ENCODE data around the gene IL2RA.

Gene IL2RA

GRCh38 chr10:6064119-6064518 is 2.0 kb upstream of the IL2RA start:
- DNase-seq (ENCODE audit: extremely low spot score) = no peak
- POLR2A ChIA-PET = no interaction called here
- CTCF ChIA-PET = interaction anchor here (0.9 to 3.4 kb wide), 3 partner anchors 10 to 87 kb away, joined by 3 to 15 read pairs (median 4); partner anchors contain the start of gene IL15RA
- TF ChIP-seq, protein P1, sequence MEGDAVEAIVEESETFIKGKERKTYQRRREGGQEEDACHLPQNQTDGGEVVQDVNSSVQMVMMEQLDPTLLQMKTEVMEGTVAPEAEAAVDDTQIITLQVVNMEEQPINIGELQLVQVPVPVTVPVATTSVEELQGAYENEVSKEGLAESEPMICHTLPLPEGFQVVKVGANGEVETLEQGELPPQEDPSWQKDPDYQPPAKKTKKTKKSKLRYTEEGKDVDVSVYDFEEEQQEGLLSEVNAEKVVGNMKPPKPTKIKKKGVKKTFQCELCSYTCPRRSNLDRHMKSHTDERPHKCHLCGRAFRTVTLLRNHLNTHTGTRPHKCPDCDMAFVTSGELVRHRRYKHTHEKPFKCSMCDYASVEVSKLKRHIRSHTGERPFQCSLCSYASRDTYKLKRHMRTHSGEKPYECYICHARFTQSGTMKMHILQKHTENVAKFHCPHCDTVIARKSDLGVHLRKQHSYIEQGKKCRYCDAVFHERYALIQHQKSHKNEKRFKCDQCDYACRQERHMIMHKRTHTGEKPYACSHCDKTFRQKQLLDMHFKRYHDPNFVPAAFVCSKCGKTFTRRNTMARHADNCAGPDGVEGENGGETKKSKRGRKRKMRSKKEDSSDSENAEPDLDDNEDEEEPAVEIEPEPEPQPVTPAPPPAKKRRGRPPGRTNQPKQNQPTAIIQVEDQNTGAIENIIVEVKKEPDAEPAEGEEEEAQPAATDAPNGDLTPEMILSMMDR (IDR thresholded peaks at IDR 0.05; ENCODE audit: control extremely low read depth, extremely low read depth, low read depth, missing control alignments) = no peak

GRCh38 chr10:6061056-6061455 is 1.1 kb downstream of the IL2RA start:
- ChIA-PET CTCF (interaction anchor here (0.6 to 3.4 kb wide), 6 partner anchors 8 to 29 kb away, joined by 3 to 15 read pairs (median 6); no protein-coding TSS in a partner anchor), POLR2A (no interaction called here)
- no peak for DNase-seq (ENCODE audit: extremely low spot score)
- TF ChIP-seq, protein P1 (IDR thresholded peaks at IDR 0.05; ENCODE audit: control extremely low read depth, extremely low read depth, low read depth, missing control alignments) = no peak

DNA sequence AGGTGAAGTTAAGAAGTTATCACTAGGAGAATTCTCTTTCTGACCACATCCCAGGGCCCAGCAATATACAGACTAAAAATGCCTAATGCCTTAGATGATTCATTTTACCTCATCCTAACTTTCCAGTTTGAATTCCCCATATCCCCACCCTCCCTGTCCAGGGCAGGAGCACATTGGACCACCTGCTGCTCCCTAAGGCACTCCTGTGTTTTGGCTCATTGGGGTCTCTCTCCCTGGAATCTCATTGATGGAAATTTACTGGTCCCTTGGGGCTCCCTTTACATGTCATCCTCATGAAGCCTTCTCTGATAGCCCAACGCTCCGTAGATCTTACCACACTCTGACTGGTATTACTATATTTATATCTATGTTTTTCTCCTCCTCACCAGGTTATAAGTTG is 2.7 kb downstream of the IL2RA start:
- TF ChIP-seq, protein P1 (IDR thresholded peaks at IDR 0.05; ENCODE audit: control extremely low read depth, extremely low read depth, low read depth, missing control alignments) = no peak
- ChIA-PET POLR2A (no interaction called here), CTCF (no interaction called here)
- DNase-seq (ENCODE audit: extremely low spot score) = no peak

DNA sequence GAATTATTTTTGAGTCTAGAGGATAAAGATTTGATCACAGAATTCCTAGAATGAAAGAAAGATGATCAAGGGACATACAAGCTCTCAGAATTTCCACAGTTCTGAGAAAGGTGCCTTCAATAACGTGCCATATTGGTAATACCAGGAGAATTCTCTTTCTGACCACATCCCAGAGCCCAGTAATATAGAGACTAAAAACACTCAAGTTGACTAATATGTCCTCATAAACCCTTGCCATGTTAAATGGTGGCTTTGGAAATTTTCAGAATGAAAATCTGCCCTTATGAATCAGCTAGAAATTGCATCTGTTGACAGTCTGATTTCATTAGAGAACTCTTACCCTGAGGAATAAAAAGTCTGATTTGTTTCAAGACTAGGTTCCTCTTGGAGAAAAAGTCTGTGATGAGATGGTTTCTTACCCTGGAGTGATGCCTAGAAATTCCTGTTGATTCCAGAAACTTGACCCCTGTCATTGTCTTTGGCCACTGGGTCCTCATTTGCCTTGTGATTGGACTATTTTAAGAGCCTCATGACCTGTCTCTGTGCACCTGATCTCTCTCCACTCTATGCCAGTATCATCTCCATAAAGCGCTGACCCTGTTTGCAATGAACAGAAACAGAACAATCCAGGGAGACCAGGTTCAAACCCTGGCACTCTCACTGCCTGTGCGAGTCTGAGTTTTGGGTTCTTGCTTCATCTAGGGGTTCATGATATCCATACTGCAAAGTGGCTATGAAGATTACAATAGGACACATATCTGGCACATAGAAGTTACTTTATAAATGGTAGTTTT is 3.3 kb downstream of the IL2RA start:
- CTCF ChIA-PET = interaction anchor here (0.7 to 4.1 kb wide), 4 partner anchors 9 to 81 kb away, joined by 3 to 25 read pairs (median 9); partner anchors contain the start of gene IL15RA
- DNase-seq (ENCODE audit: extremely low spot score) = no peak
- TF ChIP-seq, protein P1 (IDR thresholded peaks at IDR 0.05; ENCODE audit: control extremely low read depth, extremely low read depth, low read depth, missing control alignments) = no peak
- POLR2A ChIA-PET = interaction anchor here (1.1 kb wide), 1 partner anchor 28 kb away, joined by 3 read pairs; no protein-coding TSS in a partner anchor

GRCh38 chr10:6056411-6057135 is 5.6 kb downstream of the IL2RA start:
- DNase-seq (ENCODE audit: extremely low spot score) = no peak
- CTCF ChIA-PET = interaction anchor here (1.1 to 4.1 kb wide), 6 partner anchors 11 to 146 kb away, joined by 3 to 25 read pairs (median 8); partner anchors contain the start of gene PFKFB3
- POLR2A ChIA-PET = interaction anchor here (1.1 to 1.3 kb wide), 3 partner anchors 9 to 146 kb away, joined by 3 to 4 read pairs (median 4); partner anchors contain the start of gene PFKFB3
- TF ChIP-seq, protein P1 (IDR thresholded peaks at IDR 0.05; ENCODE audit: control extremely low read depth, extremely low read depth, low read depth, missing control alignments) = no peak

- TF ChIP-seq, protein P1 (IDR thresholded peaks at IDR 0.05; ENCODE audit: control extremely low read depth, extremely low read depth, low read depth, missing control alignments) = no peak
- no peak for DNase-seq (ENCODE audit: extremely low spot score)
- ChIA-PET POLR2A (interaction anchor here (1.1 to 1.3 kb wide), 2 partner anchors 9 to 147 kb away, joined by 3 to 4 read pairs; partner anchors contain the start of gene PFKFB3), CTCF (interaction anchor here (1.4 to 4.1 kb wide), 5 partner anchors 12 to 147 kb away, joined by 4 to 25 read pairs (median 9); partner anchors contain the start of gene PFKFB3)
These were observed 6.2 kb downstream of the IL2RA start for GRCh38 chr10:6055929-6056328.
